ENCODE data around the gene ZNF264.

- no peak for TF ChIP-seq CTCF (conservative IDR thresholded peaks at IDR 0.05; ENCODE audit: low read length)
- no peak for TF ChIP-seq EZH2phosphoT487 (IDR thresholded peaks at IDR 0.05; ENCODE audit: borderline replicate concordance, low read depth, low read length)
Measured at GRCh38 chr19:57271280-57271679, 80.0 kb downstream of the ZNF264 start.
